ENCODE data around the gene ILRUN. TPM values are rescaled to one million over a fixed set of nuclear protein-coding genes. Genes with fewer than 3 reads are reported as not detected.

Gene ILRUN
- total RNA-seq, 1 experiment from 2014 or later: 68.9 TPM

DNA sequence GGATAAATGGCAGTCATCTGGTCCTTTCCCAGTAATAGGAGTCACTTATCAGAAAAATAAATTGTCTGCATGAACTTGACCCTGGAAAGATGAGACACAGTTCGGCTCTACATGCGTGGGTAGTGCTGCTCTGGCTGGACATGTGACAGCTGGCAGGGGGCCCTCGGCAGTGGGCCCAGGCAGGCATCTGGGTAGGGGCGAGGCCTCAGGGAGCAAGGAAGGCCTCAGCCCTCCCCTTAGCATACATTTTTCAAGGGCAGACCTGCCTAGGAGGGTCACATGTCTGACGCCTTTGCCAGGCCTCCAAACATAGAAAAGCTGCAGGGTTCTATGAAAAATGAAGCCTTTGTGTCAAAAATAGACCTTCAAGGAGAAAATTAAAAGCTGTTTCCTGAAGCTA lies 12.8 kb upstream of the ILRUN start:
- no peaks in the 10 kb centered on the region for H4K20me1 ChIP-seq (ENCODE audit: insufficient read depth)
- no peak overlapping the region for H3K4me2 ChIP-seq
- CTCF ChIA-PET: no interaction called here
- TF ChIP-seq, protein P1, sequence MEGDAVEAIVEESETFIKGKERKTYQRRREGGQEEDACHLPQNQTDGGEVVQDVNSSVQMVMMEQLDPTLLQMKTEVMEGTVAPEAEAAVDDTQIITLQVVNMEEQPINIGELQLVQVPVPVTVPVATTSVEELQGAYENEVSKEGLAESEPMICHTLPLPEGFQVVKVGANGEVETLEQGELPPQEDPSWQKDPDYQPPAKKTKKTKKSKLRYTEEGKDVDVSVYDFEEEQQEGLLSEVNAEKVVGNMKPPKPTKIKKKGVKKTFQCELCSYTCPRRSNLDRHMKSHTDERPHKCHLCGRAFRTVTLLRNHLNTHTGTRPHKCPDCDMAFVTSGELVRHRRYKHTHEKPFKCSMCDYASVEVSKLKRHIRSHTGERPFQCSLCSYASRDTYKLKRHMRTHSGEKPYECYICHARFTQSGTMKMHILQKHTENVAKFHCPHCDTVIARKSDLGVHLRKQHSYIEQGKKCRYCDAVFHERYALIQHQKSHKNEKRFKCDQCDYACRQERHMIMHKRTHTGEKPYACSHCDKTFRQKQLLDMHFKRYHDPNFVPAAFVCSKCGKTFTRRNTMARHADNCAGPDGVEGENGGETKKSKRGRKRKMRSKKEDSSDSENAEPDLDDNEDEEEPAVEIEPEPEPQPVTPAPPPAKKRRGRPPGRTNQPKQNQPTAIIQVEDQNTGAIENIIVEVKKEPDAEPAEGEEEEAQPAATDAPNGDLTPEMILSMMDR (conservative IDR thresholded peaks at IDR 0.05): no peak
- TF ChIP-seq EZH2 (IDR thresholded peaks at IDR 0.05; ENCODE audit: low read depth): no peak
- H3K36me3 ChIP-seq (ENCODE audit: low read depth): no peaks in the 10 kb centered on the region
- no peaks in the 10 kb centered on the region for H3K9me2 ChIP-seq (ENCODE audit: insufficient read depth)
- no peak overlapping the region for H3K4me3 ChIP-seq
- DNase-seq: no peak
- no peak overlapping the region for H2AFZ ChIP-seq
- H3K79me2 ChIP-seq (ENCODE audit: low read depth): no peaks in the 10 kb centered on the region
- H3K27ac ChIP-seq: no peak overlapping the region
- H3K27me3 ChIP-seq (ENCODE audit: insufficient read depth, low read depth): no peaks in the 10 kb centered on the region
- BruUV-seq (replicated peaks): no TSS peak
- intact Hi-C loops (cut with micrococcal nuclease; ENCODE audit: unreplicated experiment): no loop called here
- H3K4me1 ChIP-seq (replicated peaks; ENCODE audit: insufficient read depth): peaks cover 5% of the 10 kb centered on the region; the same call in 1 of the 2 replicates
- POLR2A ChIA-PET (ENCODE audit: unreplicated experiment): no interaction called here
- H3F3A ChIP-seq (ENCODE audit: insufficient read depth, low read depth): peaks cover 6% of the 10 kb centered on the region; the same call in 1 of the 2 replicates
- H3K9me3 ChIP-seq (ENCODE audit: insufficient read depth, low read depth): no peaks in the 10 kb centered on the region

DNA sequence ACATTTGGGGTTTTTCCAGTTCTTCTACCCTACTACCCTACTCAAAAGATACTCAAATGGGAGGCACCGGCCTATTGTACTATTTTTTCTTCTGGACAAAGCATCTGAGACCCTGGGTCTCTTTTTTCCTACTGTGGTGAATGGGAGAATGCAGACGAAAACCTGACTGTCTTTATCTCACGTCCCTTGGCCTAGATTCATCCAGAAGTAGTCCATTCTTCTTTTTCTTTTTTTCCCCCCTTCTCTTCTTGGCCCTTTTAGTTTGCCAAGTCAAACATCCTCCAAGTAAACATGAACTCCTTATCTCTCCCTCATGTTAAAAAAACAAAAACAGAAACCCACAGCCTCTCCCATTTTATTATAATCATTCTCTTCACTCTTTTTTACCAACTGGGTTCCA lies 8.7 kb upstream of the ILRUN start:
- no peak for DNase-seq
- Histone ChIP-seq H3K4me2 (no peak overlapping the region), H3F3A (ENCODE audit: insufficient read depth, low read depth) (peaks cover 15% of the 10 kb centered on the region; the same call in 1 of the 2 replicates), H3K4me3 (no peak overlapping the region), H4K20me1 (ENCODE audit: insufficient read depth) (no peaks in the 10 kb centered on the region), H3K36me3 (ENCODE audit: low read depth) (no peaks in the 10 kb centered on the region), H2AFZ (no peak overlapping the region; the same call in 1 of the 2 replicates), H3K79me2 (ENCODE audit: low read depth) (no peaks in the 10 kb centered on the region), H3K4me1 (replicated peaks; ENCODE audit: insufficient read depth) (peaks cover 17% of the 10 kb centered on the region), H3K27me3 (ENCODE audit: insufficient read depth, low read depth) (no peaks in the 10 kb centered on the region), H3K27ac (no peak overlapping the region), H3K9me3 (ENCODE audit: insufficient read depth, low read depth) (no peaks in the 10 kb centered on the region), H3K9me2 (ENCODE audit: insufficient read depth) (no peaks in the 10 kb centered on the region)
- no TSS peak for BruUV-seq (replicated peaks)
- ChIA-PET CTCF (no interaction called here), POLR2A (ENCODE audit: unreplicated experiment) (no interaction called here)
- intact Hi-C loops (cut with micrococcal nuclease; ENCODE audit: unreplicated experiment): loop anchor here (2.0 kb wide), 1 partner anchor 48 kb away; no protein-coding TSS in a partner anchor
- TF ChIP-seq EZH2 (IDR thresholded peaks at IDR 0.05; ENCODE audit: low read depth): no peak
- TF ChIP-seq, protein P1 (conservative IDR thresholded peaks at IDR 0.05): no peak

DNA sequence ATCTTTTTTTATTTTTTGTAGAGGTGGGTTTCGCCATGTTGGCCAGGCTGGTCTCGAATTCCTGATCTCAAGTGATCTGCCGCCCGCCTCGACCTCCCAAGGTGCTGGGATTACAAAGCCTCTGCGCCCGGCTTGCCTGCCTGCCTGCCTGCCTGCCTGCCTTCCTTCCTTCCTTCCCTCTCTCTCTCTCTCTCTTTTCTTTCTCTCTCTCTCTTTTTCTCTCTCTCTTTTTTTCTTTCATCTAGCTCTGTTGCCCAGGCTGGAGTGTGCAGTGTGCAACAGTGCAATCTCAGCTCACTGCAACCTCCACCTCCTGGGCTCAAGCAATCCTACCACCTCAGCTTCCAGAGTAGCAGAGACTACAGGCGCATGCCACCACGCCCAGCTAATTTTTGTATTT lies 4.6 kb upstream of the ILRUN start:
- Histone ChIP-seq H3K4me3 (no peak overlapping the region), H4K20me1 (ENCODE audit: insufficient read depth) (no peaks in the 10 kb centered on the region), H3K27ac (no peak overlapping the region), H3K79me2 (ENCODE audit: low read depth) (peaks cover 3% of the 10 kb centered on the region), H3K9me2 (ENCODE audit: insufficient read depth) (no peaks in the 10 kb centered on the region), H3K4me1 (replicated peaks; ENCODE audit: insufficient read depth) (peaks cover 25% of the 10 kb centered on the region), H3K27me3 (ENCODE audit: insufficient read depth, low read depth) (no peaks in the 10 kb centered on the region), H2AFZ (no peak overlapping the region), H3K9me3 (ENCODE audit: insufficient read depth, low read depth) (no peaks in the 10 kb centered on the region), H3K4me2 (no peak overlapping the region), H3K36me3 (ENCODE audit: low read depth) (no peaks in the 10 kb centered on the region), H3F3A (ENCODE audit: insufficient read depth, low read depth) (peaks cover 15% of the 10 kb centered on the region; the same call in 1 of the 2 replicates)
- no TSS peak for BruUV-seq (replicated peaks)
- ChIA-PET CTCF (no interaction called here), POLR2A (ENCODE audit: unreplicated experiment) (no interaction called here)
- TF ChIP-seq EZH2 (IDR thresholded peaks at IDR 0.05; ENCODE audit: low read depth): no peak
- TF ChIP-seq, protein P1 (conservative IDR thresholded peaks at IDR 0.05): no peak
- no peak for DNase-seq
- intact Hi-C loops (cut with micrococcal nuclease; ENCODE audit: unreplicated experiment): no loop called here
